Fibroblast of skin of right biceps (primary cell): ENCODE data around the gene MED13L.

Experiments
- DNase-seq: peaks from one replicate; pipeline ENCODE4 v3.0.0-alpha.2; 2013

MED13L gene

DNA sequence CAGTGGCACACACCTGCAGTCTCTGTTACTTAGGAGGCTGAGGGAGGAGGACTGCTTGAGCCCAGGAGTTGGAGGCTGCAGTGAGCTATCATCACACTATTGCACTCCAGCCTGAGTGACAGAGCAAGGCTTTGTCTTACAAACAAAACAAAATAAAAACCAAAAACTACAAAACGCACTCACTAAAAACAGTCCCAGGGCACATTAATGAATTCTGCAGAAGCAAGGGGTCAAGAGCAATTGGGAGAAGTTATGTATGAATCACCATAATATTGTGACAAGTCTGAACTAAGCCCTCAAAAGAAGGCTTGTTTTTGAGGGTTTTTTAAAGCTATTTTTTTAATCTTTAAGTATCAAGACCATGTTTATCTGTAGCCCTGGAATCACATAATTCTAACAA lies 201.1 kb downstream of the MED13L start:
- DNase-seq = no peak

DNA sequence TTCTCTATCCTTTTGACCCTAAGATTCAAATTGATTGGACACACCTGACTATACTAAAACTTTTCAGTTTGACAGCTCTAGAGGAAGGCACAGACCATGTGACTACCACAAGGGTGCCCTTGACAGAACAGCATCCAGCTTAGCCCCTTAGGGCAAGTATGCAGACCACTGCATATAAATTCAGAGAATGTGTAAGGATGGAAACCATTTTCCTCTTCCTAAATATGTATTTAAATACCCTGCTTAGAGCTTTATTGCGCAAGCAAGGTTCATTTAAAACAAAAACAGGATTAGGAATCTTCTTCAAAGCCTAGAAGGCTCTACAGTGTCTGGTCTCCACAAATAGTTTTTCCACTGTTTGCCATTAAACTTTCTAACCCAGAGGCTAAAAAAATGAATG lies 202.8 kb downstream of the MED13L start:
- DNase-seq = no peak

DNA sequence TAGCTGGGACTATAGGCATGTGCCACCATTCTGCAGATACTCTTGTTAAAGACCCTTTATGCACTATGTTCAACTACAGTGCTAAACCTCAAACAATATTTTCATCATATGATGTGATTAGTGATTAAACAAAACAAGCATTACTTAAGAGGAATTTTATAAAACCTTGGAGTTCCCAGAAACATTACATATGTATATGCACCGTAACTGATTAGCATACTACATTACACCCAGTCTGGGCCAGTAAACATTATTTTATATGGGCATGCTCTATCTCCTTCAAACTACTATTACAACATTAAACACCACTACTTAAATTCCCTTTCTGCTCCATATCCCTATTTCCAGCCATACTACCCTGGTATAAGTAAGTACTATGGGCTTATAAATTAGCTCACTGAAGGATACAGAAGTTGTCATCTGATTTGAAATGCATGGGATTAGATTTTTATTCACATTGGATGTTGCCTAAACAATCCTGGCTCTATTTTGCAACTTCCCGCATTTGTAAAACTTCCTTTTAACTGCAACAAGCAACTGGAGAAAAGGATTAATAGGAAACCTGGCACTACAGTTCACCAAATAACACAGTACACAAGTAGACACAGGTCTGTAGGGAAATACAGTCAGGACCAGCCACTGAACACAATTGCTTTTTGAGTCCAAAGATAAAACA lies 205.8 kb downstream of the MED13L start:
- DNase-seq = no peak

DNA sequence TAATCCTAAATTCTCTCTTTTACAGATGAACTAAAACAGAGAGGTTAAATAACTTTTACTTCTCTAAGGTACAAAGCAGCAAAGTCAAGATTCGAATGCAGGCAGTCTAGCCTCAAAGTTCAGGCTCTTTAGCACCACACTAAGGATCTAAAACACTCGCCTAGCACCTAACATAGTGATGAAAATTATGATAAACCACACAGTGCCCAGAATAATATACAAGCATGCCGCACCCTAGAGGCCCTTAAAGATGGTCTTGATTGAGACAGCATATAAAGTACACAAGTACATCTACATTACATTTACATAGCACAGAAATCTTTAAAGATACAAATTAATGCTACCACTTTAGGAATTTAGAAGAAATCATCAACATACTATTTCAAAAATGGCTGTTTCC lies 207.0 kb downstream of the MED13L start:
- DNase-seq = no peak

DNA sequence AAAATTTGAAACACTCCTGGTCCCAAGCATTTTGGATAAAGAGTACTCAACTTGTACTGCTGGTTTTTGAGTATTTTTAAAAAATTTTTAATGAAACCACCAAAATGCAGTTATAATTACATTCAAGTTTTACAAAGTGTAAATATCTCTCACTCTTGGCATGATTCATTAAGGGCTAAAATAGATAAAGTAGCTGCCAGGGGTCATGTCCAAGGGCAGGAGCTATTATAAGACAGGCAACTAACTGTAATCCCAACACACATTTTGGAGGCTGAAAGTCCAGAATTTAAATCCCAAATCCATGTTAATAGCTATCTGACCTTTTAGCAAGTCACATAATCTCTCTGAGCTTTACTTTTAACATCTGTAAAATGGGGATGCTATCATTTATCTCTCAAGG lies 207.6 kb downstream of the MED13L start:
- no peak for DNase-seq

DNA sequence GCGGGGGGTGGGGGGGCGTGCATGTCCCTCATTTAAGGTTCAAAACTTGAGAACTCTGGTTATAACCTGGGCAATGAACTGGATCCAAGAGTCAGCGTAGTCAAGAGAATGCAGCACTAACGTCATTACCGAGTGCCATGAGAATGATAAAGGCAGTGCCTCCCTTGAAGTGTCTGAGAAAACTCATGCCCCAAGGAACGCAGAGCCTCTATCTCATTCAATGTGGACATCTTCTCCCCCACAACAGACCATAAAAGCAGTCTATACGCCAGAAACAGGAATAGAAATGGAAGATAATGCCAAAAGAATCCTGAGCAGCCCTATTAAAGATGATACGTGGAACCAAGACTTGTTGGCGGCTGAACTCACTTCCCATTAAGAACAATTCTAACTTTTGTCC lies 208.6 kb downstream of the MED13L start:
- DNase-seq = no peak

DNA sequence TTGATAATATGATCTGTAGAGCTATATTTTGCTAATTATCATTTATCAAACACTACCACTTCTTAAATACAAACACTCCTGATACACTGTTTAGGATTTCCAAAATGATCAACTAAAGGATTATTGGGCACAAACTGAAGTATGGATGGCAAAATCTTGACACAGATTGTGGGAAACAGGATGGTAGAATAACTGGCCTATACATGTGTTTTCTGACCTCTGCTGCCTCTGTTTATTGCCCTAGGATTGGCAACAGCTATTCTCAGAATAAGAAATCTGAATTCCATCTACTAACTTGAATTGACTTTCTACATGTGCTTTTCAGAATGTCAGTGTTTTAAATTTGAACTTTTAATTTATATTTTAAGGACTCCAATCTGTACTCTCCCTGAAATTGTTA lies 209.1 kb downstream of the MED13L start:
- no peak for DNase-seq

DNA sequence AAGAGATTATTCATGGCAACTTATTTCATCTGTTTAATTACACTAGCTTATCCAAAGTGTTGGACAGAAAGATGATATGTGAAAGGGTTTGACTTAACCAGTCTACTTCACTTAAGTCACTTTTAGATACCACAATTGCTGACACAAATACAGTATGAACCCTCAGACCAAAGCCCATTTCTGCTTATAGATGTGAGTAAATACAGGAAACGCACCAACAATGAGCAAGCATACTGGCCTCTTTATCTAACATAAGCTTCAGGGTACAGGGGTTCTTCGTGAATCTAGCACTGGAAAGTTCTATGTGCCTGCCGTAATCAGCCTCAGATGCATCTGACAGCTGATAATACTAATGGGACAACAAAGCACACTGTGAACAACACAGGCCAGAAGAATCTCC lies 209.6 kb downstream of the MED13L start:
- DNase-seq = no peak

DNA sequence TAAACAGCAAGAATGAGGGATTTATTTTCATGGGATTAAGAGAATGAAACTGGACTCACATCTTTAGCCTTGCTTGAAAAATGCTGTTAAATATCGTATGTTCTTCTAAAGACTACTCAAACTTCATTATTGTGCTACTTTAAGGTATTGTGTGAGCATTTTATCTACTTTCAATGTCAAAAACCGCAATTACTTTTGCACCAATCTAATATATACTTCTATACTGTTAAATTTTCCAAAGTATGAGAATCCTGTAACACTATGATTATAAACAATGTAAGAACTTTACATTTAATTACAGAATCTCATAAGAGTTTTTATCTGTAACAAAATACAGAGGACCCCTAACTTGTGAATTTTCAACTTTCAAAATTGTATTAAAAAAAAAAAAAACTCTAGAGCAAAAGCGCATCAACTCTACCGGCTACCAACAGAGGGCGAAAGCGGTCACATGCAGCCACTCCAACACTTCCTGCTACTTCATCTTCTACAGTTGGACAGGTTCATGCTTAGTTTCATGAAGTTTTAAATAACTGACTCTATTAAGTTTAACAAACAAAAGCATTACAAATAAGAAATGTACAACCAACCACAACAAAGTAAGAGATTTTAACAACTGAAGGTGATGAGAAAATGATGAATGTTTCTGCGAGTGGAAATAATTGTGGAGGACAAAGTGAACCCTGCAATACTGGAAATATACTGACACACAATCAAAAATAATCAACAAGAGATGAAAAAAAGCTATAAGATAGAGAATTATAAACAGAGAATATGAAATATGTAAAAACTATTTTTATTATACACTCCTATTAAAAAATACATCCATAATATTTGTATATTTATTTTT lies 210.9 kb downstream of the MED13L start:
- peak; percentile 55 for DNase-seq

DNA sequence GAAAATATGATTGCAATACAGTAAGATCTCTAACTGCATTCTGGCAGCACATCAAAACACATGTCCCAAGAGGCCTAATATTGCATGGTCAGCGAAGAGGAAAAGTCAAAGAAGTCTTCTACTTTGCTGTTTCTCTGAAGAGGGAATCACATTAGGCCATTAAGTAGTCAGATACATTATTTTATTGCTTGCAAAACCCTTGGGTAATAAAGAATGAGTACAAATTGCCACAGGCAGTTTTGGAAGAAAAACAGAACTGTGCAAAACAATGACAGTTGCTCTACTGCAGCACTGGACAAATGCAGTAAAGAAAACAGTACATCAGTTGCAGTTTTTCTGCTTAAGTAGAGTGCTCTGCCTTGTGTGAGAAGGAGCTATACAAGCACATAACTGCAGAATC lies 211.9 kb downstream of the MED13L start:
- DNase-seq = no peak

DNA sequence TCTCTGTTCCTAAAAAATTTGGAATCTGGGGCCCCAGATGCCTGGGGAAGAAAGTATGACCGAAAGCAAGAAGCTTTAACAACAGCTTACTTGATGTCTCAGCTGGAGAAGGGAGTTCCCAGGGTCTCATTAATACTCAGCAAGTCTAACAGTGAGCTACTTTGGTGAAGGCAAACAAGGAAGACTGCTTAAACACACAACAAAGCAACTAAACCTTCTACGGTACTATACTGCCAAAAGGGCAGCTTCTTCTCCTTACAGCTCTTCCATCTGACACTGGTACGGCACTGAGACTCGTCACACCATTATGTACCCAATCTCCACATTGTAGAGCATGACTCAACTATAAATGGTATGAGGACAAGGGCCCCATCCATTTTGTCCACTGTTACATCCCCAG lies 213.0 kb downstream of the MED13L start:
- no peak for DNase-seq

DNA sequence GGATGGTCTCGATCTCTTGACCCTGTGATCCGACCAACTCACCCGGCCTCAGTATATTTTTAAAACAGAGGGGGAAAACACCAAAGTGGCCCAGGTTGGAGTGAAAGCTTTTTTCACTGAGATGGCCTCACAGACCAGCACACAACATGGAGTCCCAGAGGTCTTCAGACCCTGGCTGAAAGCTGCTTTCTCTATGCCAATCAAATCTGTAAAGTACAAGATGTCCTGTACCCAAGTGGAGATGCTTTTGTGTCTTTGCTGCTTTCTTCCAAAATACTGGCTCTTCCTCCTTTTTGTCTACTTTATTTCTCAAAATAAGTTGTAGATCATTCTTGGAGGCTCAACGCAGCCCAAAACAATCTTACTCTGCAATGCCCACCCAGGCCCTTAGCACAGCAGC lies 214.8 kb downstream of the MED13L start:
- no peak for DNase-seq

DNA sequence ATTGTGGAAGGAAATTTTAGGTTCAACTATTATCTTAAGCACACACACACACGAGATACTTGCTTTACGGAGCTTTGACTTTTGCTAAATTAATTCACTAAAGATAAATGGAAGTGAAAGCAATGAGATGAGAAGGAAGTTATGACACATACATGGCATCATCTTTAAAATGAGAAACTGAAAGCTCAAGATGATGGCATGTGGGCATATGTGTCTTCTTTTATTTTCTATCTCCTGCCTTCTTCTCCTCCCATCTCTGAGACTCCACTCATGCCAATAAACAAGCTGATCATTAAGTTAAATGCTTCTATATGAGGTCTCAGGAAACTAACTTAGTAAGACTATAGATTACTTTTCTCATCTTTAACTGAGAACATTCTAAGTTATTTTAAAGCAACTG lies 216.7 kb downstream of the MED13L start:
- DNase-seq = peak; percentile 17

DNA sequence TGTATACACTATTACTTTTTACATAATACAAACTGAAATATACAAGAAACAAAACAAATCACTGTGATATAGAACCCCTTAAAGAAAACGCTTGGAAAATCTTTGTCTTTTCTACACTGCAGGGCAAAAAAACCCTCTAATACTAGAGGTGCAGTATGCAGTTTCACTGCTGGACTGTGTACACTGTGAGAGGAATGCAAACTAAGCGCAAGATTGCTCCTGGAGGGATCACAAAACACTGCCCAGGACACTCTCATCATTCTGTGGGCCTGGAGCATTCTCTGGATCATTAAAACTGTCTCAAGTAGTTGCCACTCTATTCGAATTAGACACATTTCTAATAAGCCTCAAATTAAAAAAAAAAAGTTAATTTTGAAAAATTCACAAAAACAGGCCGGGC lies 217.6 kb downstream of the MED13L start:
- DNase-seq = no peak

DNA sequence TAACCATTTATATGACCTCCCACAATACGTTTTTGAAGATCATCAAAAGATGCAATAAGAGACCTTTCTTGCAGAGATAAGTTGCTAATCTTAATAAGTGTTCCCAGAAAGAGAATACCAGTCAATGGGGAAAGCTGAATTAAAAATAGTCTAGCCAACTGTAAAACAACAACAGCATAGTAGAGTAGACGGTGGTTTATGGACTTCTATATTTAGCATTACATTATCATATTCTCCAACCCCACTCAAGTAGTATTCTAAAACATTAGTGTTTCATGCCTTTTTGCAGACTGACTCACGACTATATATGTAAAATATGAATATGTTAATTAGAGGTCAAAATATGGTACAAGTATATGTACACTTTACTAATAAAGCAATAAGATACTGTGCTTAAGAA lies 218.9 kb downstream of the MED13L start:
- peak; percentile 31 for DNase-seq

DNA sequence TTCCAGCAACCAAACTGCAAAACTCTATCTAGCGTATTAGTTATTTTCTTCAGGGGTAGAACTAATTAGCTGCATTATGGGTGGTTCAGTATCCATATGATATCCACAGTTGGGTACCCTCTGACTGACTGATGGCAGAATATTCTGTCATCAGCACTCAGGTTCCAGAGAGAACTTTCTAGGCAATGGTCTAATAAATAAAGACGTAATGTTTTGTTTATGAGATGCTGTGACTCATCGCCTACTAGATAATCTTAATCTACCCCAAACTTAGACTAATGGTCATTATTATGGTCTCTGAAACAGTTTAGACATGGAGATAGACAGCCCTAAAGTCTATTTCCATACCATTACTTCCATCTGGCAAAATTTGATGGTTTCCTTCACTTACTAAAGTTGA lies 220.1 kb downstream of the MED13L start:
- DNase-seq = no peak

DNA sequence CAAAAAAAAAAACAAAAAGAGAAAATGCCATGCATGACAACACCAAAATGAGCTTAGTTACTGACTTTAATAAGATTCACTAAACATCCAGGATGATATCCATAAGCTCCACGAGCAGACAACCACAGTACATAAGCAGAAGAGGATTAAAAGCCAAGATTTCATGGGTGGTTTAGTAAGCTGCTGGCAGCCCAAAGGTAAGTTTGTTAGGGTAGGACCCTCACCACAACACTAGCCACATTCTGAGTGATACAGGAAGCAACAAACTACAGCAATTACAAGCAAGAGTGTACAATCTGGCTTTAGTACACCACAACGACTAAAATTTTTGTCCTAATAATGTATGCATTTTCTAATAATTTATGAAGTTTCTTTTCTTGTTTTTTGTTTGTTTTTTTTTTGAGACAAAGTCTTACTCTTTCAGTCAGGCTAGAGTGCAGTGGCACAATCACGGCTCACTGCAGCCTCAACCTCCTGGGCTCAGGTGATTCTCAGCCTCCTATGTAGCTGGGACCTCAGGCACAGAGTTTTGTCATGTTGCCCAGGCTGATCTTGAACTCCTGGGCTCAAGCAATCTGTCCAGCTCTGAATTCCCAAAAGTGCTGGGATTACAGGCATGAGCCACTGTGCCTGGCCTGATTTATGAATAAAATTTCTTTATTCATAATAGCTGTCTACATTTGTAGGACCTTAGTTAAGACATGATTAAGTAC lies 221.4 kb downstream of the MED13L start:
- no peak for DNase-seq

DNA sequence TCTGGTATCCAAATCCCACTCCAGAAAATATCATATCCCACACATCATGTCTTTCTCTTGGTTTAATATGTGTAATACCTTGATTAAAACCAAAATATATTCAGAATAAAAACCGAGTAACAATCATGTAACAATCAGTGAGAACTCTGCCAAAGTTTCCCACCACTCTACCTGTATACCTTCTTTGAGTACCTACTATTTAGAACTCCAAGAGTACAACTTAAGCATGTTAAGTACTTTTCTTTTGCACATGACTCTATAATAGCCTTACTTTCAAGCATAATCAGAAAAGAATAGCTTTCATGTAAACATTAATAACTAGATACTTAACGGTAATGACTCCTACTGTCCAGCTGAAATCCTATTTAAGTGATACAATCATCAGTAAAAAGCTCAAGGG lies 223.2 kb downstream of the MED13L start:
- no peak for DNase-seq

DNA sequence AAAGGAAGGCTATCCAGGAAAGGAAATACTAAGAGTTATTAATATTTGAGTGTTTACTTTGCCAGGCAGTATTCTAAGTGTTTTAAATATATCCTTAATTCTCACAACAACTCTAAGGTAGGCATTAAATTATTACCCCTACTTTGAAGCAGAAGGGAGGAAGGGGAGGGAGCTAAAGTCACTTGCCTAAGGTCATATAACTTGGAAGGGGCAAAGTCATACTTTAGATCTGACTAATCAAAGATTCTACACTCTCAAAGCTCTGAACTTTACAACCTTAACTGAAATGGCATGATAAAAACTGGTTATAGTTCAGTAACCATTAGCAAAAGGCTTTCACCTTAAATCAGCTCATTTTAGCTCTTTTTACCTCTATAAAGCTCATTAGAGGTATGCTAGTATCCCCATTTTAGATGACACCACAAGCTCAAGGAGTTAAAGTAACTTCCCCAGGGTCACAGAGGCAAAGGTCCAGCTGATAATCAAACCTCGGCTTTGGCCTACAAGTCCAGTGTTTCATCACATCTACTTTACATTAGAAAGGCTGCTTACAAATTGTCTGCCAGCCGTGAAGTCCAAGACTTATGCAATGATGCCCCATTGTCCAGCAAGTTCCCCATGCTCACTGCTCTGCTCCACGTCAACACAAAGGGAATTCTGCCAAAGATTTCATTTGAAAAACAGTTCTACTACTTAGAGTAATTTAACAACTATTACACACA lies 223.9 kb downstream of the MED13L start:
- peak; percentile 34 for DNase-seq

DNA sequence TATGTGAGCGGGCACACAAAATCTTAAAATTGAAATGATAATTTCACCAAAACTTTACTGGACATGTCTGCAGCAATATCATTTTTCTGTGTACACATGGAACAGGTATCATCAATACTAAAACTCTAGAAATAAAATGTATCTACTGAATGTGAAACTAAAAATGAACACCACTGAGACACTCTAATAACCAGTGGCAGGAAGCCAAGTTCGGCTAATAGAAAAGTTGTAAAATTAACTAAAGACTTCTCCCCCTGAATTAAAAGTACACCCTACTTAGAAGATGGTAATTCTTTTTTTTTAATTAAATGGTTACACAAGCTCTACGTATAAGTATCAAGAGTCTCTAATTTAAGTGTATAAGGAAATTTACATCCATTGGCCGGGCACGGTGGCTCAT lies 227.2 kb downstream of the MED13L start:
- no peak for DNase-seq

DNA sequence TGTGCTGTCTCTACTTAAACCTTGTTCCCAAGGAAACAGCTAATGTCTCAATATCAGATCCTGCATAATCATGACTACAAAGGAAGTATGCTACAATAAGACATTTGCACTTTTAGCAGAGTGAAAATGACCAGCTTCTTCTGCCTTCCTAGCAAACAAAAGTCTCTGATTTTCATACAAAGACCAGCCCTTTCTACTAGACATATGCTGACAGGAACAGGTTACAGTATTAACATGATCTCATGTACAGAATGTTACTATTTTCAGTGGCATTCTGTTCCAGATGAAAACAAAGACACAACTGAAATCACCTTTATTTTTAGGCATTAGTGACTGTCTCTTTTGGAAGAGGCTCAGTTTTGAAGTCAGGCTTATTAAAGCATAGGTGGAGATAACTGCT lies 228.6 kb downstream of the MED13L start:
- no peak for DNase-seq

DNA sequence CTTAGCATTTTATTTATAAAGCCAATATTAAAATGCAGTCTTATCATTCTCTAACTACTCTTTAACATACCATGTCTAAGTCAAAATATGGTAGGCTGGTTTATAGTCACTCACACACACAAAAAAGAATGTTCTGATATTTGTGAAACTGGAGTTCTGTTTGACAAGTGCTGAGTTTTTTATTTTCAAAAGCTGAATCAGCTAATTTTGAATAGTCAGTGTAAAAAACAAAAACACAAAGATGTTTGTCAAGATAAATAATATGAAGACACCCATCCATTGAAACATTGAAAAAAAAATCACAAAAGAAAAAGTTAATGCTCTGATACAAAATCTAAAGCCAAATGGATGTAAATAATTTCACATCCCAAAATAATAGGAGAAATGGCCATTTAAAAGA lies 231.5 kb downstream of the MED13L start:
- no peak for DNase-seq

DNA sequence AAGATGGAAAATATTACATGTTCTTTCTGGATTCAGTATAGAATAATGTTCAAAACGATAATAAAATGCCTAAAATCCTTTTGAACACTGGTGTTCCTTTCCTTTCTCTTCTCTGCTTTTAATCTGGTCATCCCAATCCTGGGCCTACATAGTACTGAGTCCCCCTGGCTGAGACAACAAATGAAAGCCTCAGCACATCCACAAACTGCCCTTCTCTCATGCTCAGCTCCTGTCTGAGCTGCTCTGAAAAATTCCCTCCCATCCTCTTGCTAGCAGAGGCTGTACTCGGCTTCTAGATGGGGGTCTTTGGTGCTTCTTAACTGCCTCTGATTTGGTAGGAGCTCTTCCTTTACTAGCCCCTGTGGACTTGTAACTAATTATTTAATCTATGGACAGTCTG lies 232.3 kb downstream of the MED13L start:
- DNase-seq = no peak
